Neural cell (in vitro differentiated cells): Measurements from ENCODE around the gene TBC1D5.

ENCODE experiments used
- CTCF ChIP-seq: fragments of 450-650 bp; IDR thresholded peaks from 2 replicates; pipeline ENCODE4 v1.5.1; 2014; ENCODE audit warnings: antibody characterized with exemption, mild to moderate bottlenecking, moderate library complexity; ENCODE audit not compliant: poor library complexity, severe bottlenecking
- EP300 ChIP-seq: fragments of 450-650 bp; conservative IDR thresholded peaks from 2 replicates; pipeline ENCODE4 v1.6.1; 2014; ENCODE audit warnings: antibody characterized with exemption, mild to moderate bottlenecking, moderate library complexity; ENCODE audit not compliant: poor library complexity, severe bottlenecking
- EZH2 ChIP-seq: fragments of 200-600, 300-800 bp; shearing (Covaris generic), sonication (generic); IDR thresholded peaks from 2 replicates; pipeline ENCODE4 v1.6.1; 2014; ENCODE audit warnings: antibody characterized with exemption, low read length, borderline replicate concordance, mild to moderate bottlenecking; ENCODE audit not compliant: insufficient read depth, poor library complexity, severe bottlenecking
- MXI1 ChIP-seq: fragments of 450-650 bp; conservative IDR thresholded peaks from 2 replicates; pipeline ENCODE4 v1.6.1; 2014; ENCODE audit warnings: antibody characterized with exemption, mild to moderate bottlenecking; ENCODE audit not compliant: poor library complexity, severe bottlenecking
- POLR2AphosphoS5 ChIP-seq: IDR thresholded peaks from 2 replicates; pipeline ENCODE4 v1.6.1; 2012
- TAF1 ChIP-seq: IDR thresholded peaks from 2 replicates; pipeline ENCODE4 v1.6.1; 2012; ENCODE audit warnings: low read depth

- no peak for TF ChIP-seq CTCF
- TF ChIP-seq TAF1: no peak
- TF ChIP-seq EP300: no peak
- no peak for TF ChIP-seq EZH2
- no peak for TF ChIP-seq MXI1
- no peak for TF ChIP-seq POLR2AphosphoS5
Measured at GRCh38 chr3:17664923-17665322, 77.5 kb downstream of the TBC1D5 start.
